Thoracic aorta (tissue), 2 donors: ENCODE measurements around the gene PPIP5K2. TPM values are rescaled to one million over a fixed set of nuclear protein-coding genes. Genes with fewer than 3 reads are reported as not detected.

Source experiments
- ATAC-seq: fragments of 150-250 bp; one replicate; pipeline ENCODE4 v1.8.0; 2017; ENCODE audit warnings: low read depth; ENCODE audit not compliant: insufficient number of reproducible peaks, low FRiP score
- DNase-seq: peaks from one replicate; pipeline ENCODE4 v3.0.0-alpha.2; 2020; ENCODE audit warnings: low spot score
- H3K27ac ChIP-seq, 2 donors: fragments of 200-600 bp; sonication (generic); 1 replicate in 1 of 2; 2 replicates in 1 of 2; pipeline ENCODE4 v1.5.1; 2016; ENCODE audit warnings: mild to moderate bottlenecking in 2 of 2, moderate library complexity in 2 of 2
- H3K27me3 ChIP-seq: fragments of 200-600 bp; sonication (generic); replicated peaks from 2 replicates; pipeline ENCODE4 v1.6.0; 2016; ENCODE audit warnings: mild to moderate bottlenecking; ENCODE audit not compliant: insufficient read depth
- H3K36me3 ChIP-seq: fragments of 200-600 bp; sonication (generic); one replicate; pipeline ENCODE4 v1.5.1; 2016
- H3K4me1 ChIP-seq, 2 donors: fragments of 200-600 bp; sonication (generic); 1 replicate in 1 of 2; 2 replicates in 1 of 2; pipeline versions ENCODE4 v1.5.1 to v1.6.0; 2016; ENCODE audit warnings: low read depth in 2 of 2, mild to moderate bottlenecking in 1 of 2; ENCODE audit not compliant: control insufficient read depth in 1 of 2
- H3K4me3 ChIP-seq: fragments of 200-600 bp; sonication (generic); 2 replicates; pipeline ENCODE4 v1.5.1; 2016; ENCODE audit warnings: mild to moderate bottlenecking
- H3K9me3 ChIP-seq: fragments of 200-600 bp; sonication (generic); 2 replicates; pipeline ENCODE4 v1.5.1; 2016
- total RNA-seq, 2 donors: library from RNA; depleted of rRNA; stranded (reverse); fragments of >200 nt; gene quantifications; one replicate each; pipeline versions ENCODE4 v1.1.0 to v1.2.3, GENCODE V29; 2016
- TF ChIP-seq, protein P1 (sequence below): fragments of 200-600 bp; sonication (generic); IDR thresholded peaks from one replicate; pipeline ENCODE4 v1.5.1; 2019; ENCODE audit warnings: antibody characterized with exemption

Gene PPIP5K2
- total RNA-seq, 2 donors from 2014 or later: 60.8 to 67.5 TPM

DNA sequence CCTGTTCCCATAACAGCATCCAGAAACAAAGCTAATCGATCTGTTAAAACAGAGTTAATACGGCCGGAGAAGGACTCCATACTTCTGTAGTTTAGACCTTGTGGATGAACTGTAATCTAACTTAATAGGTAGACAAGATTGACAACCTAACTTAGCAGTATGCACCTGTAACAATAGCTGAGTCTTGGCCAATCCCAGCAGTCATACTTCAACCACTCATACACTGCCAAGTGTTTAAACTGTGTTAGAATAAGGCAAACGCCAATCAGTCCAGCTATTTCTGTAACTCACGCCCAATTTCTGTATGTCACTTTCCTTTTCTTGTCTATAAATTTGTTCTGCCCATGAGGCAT lies 104.8 kb downstream of the PPIP5K2 start:
- ATAC-seq (no peak), DNase-seq (no peak)
- no peaks in the 10 kb centered on the region for H3K9me3 ChIP-seq
- H3K4me3 ChIP-seq: no peak overlapping the region
- H3K27me3 ChIP-seq: no peaks in the 10 kb centered on the region
- no peaks in the 10 kb centered on the region for H3K4me1 ChIP-seq
- no peaks in the 10 kb centered on the region for H3K36me3 ChIP-seq
- TF ChIP-seq, protein P1, sequence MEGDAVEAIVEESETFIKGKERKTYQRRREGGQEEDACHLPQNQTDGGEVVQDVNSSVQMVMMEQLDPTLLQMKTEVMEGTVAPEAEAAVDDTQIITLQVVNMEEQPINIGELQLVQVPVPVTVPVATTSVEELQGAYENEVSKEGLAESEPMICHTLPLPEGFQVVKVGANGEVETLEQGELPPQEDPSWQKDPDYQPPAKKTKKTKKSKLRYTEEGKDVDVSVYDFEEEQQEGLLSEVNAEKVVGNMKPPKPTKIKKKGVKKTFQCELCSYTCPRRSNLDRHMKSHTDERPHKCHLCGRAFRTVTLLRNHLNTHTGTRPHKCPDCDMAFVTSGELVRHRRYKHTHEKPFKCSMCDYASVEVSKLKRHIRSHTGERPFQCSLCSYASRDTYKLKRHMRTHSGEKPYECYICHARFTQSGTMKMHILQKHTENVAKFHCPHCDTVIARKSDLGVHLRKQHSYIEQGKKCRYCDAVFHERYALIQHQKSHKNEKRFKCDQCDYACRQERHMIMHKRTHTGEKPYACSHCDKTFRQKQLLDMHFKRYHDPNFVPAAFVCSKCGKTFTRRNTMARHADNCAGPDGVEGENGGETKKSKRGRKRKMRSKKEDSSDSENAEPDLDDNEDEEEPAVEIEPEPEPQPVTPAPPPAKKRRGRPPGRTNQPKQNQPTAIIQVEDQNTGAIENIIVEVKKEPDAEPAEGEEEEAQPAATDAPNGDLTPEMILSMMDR: no peak
- H3K27ac ChIP-seq: no peak overlapping the region

GRCh38 chr5:103228061-103228460 lies 108.0 kb downstream of the PPIP5K2 start:
- no peaks in the 10 kb centered on the region for H3K4me1 ChIP-seq
- no peaks in the 10 kb centered on the region for H3K9me3 ChIP-seq
- no peak overlapping the region for H3K4me3 ChIP-seq
- DNase-seq (no peak), ATAC-seq (no peak)
- H3K27me3 ChIP-seq: no peaks in the 10 kb centered on the region
- no peaks in the 10 kb centered on the region for H3K36me3 ChIP-seq
- TF ChIP-seq, protein P1: no peak
- H3K27ac ChIP-seq: no peak overlapping the region

DNA sequence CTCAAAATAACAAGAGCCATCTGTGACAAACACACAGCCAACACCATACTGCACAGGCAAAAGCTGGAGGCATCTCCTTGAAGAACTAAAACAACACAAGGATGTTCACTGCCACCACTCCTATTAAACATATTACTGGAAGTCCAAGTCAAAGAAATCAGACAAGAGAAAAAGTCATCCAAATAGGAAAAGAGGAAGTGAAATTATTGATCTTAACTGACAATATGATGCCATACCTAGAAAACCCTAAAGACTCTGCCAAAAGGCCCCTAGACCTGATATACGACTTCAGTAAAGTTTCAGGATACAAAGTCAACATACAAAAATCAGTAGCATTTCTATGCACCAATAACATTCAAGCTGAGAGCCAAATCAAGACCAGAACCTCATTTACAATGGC lies 108.5 kb downstream of the PPIP5K2 start:
- Histone ChIP-seq H3K4me1 (peaks cover 0 to 5% of the 10 kb centered on the region in 2 donors), H3K4me3 (no peak overlapping the region), H3K9me3 (no peaks in the 10 kb centered on the region), H3K27ac (no peak overlapping the region), H3K36me3 (no peaks in the 10 kb centered on the region), H3K27me3 (no peaks in the 10 kb centered on the region)
- TF ChIP-seq, protein P1: no peak
- ATAC-seq (no peak), DNase-seq (no peak)

GRCh38 chr5:103232393-103232999 lies 112.4 kb downstream of the PPIP5K2 start:
- no peak overlapping the region for H3K4me3 ChIP-seq
- ATAC-seq: no peak
- peaks cover 0 to 14% of the 10 kb centered on the region in 2 donors for H3K4me1 ChIP-seq
- TF ChIP-seq, protein P1: peak; percentile 84
- H3K27me3 ChIP-seq: no peaks in the 10 kb centered on the region
- DNase-seq: no peak
- H3K36me3 ChIP-seq: no peaks in the 10 kb centered on the region
- H3K9me3 ChIP-seq: no peaks in the 10 kb centered on the region
- no peak overlapping the region for H3K27ac ChIP-seq

GRCh38 chr5:103234239-103234975 lies 114.3 kb downstream of the PPIP5K2 start:
- no peak for DNase-seq
- Histone ChIP-seq H3K4me3 (no peak overlapping the region), H3K4me1 (peaks cover 0 to 14% of the 10 kb centered on the region in 2 donors), H3K27me3 (no peaks in the 10 kb centered on the region), H3K9me3 (no peaks in the 10 kb centered on the region), H3K36me3 (no peaks in the 10 kb centered on the region), H3K27ac (peak overlapping the region in 1 of 2 donors; percentile 36)
- TF ChIP-seq, protein P1: no peak
- no peak for ATAC-seq
